Measurements from ENCODE around the gene STX12.

The STX12 gene

GRCh38 chr1:27759236-27759635 lies 13.8 kb upstream of the STX12 start:
- no peak for TF ChIP-seq CTCF (IDR thresholded peaks at IDR 0.05; ENCODE audit: extremely low read depth, insufficient read depth, missing control alignments)
- no peak for DNase-seq (ENCODE audit: low spot score)
- in situ Hi-C loops (cut with MboI; ENCODE audit: low pct_unique_long_range_greater_than_20kb, low sequenced_read_pairs, unreplicated experiment) = no loop called here

- in situ Hi-C loops (cut with MboI; ENCODE audit: low pct_unique_long_range_greater_than_20kb, low sequenced_read_pairs, unreplicated experiment) = no loop called here
- no peak for TF ChIP-seq CTCF (IDR thresholded peaks at IDR 0.05; ENCODE audit: extremely low read depth, insufficient read depth, missing control alignments)
- no peak for DNase-seq (ENCODE audit: low spot score)
Observed at GRCh38 chr1:27760426-27760825, 12.6 kb upstream of the STX12 start.

GRCh38 chr1:27762033-27762432 lies 11.0 kb upstream of the STX12 start:
- DNase-seq (ENCODE audit: low spot score) = no peak
- TF ChIP-seq CTCF (IDR thresholded peaks at IDR 0.05; ENCODE audit: extremely low read depth, insufficient read depth, missing control alignments) = no peak
- in situ Hi-C loops (cut with MboI; ENCODE audit: low pct_unique_long_range_greater_than_20kb, low sequenced_read_pairs, unreplicated experiment) = no loop called here

GRCh38 chr1:27763358-27763757 lies 9.7 kb upstream of the STX12 start:
- DNase-seq (ENCODE audit: low spot score) = no peak
- in situ Hi-C loops (cut with MboI; ENCODE audit: low pct_unique_long_range_greater_than_20kb, low sequenced_read_pairs, unreplicated experiment) = no loop called here
- no peak for TF ChIP-seq CTCF (IDR thresholded peaks at IDR 0.05; ENCODE audit: extremely low read depth, insufficient read depth, missing control alignments)

GRCh38 chr1:27770293-27770830 lies 2.7 kb upstream of the STX12 start:
- TF ChIP-seq CTCF (IDR thresholded peaks at IDR 0.05; ENCODE audit: extremely low read depth, insufficient read depth, missing control alignments) = no peak
- in situ Hi-C loops (cut with MboI; ENCODE audit: low pct_unique_long_range_greater_than_20kb, low sequenced_read_pairs, unreplicated experiment) = no loop called here
- no peak for DNase-seq (ENCODE audit: low spot score)

- in situ Hi-C loops (cut with MboI; ENCODE audit: low pct_unique_long_range_greater_than_20kb, low sequenced_read_pairs, unreplicated experiment) = no loop called here
- no peak for TF ChIP-seq CTCF (IDR thresholded peaks at IDR 0.05; ENCODE audit: extremely low read depth, insufficient read depth, missing control alignments)
- DNase-seq (ENCODE audit: low spot score) = no peak
Observed at GRCh38 chr1:27772036-27772931, 735 bp upstream of the STX12 start.
